Erythroblast (primary cell): ENCODE measurements around the gene UBLCP1.
"Not testable (repeated sequence)": the region's sequence is repeated elsewhere in the genome, so short reads cannot be mapped to it uniquely, and the experiment has no call there.

ENCODE experiments used
- DNase-seq, 2 experiments: peaks; one replicate each; lab custom pipeline; 2025; lab: John Stamatoyannopoulos, UW
- GATA1 ChIP-seq: IDR thresholded peaks from 2 replicates; pipeline ENCODE4 v1.6.1; 2011; ENCODE audit warnings: low read depth, mild to moderate bottlenecking, control low read depth, low read length, moderate library complexity
- POLR2A ChIP-seq: IDR thresholded peaks from 2 replicates; pipeline ENCODE4 v1.6.1; 2011; ENCODE audit warnings: mild to moderate bottlenecking, low read length

The UBLCP1 gene

DNA sequence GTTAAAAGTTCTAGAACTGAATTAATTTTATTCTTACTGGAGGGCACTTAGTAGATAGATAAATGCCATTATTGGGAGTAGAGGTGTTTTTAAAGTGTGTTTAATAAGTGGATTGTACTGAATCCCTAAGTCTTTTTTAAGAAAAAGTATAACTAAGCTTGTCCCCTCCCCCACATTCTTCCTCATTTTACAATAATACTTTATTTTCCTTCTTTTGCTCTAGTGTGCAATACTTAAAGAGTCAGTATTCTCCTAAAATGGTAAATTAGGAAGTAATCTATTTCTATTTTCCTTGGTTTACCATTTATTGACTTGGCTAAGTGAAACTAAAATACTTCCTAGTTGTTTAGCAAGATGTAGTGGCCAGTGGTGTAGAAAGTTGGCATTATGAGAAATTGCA lies 11.6 kb downstream of the UBLCP1 start:
- TF ChIP-seq POLR2A (no peak), GATA1 (no peak)
- no peak for DNase-seq

DNA sequence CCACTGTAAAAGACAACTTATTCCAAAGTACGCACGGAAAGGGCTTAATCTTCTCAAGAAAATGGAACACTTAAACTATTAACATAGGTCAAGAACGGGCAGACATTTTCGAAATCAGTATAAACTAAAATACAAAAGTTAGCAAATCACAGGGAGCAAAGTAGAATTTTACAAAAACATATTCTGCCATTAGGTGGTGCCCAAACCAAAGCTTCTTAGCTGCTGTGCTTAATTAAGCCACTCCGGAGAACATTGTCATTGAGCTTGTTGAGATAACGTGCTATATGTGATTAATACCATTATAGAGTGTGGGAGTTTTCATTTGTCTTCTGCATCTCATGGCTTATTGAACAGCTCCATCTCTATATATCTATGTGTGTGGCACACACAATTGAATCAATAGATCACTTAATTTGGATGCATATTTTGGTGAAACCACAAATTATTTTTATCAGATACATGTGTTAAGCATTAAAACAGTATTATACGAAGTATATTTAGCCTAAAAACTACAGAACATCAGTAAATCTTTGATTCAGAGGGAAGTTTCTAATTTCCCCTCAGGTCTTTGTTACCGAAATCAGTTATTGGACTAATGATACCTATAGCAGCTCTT lies 23.4 kb downstream of the UBLCP1 start:
- TF ChIP-seq GATA1 (no peak), POLR2A (no peak)
- peak; percentile 48 to 58 for DNase-seq

DNA sequence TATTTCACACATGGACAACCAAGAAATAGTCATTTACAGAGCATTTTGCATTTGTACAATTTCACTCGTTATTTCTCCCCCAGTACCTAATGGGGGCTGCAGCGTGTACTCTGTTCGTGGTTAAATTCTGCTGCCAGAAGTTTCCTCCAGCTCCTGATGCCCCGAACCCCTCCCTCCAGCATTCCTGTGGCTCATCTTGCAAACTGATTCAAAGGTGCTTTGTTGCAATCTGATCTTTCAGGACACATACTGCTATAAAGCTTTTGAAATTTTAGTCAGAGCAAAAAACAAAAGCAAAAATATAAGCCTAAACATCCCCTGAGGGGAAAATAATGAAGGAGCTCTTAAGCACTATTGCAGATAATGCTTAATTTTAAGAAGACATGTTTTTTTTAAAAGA lies 27.7 kb downstream of the UBLCP1 start:
- no peak for TF ChIP-seq GATA1
- no peak for TF ChIP-seq POLR2A
- no peak for DNase-seq

DNA sequence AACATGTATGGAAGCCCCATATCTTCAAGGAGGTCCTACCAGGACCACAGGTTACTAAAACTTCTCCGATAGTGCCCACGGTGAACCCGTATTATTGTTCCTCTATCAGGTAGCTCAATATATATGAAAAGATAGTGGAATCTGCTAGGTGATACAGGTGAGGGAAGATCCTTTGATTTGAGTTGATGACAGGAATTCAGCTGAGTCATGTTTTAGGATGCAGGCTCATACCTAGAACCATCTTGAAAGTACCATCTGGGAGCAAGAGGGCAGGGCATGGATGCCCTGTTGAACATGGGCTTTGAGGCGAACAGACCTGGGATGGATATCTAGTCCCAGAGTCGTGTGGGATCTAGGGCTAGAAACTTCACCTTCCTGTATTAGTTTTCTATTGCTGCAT lies 31.8 kb downstream of the UBLCP1 start:
- no peak for TF ChIP-seq POLR2A
- no peak for TF ChIP-seq GATA1
- DNase-seq = no peak

DNA sequence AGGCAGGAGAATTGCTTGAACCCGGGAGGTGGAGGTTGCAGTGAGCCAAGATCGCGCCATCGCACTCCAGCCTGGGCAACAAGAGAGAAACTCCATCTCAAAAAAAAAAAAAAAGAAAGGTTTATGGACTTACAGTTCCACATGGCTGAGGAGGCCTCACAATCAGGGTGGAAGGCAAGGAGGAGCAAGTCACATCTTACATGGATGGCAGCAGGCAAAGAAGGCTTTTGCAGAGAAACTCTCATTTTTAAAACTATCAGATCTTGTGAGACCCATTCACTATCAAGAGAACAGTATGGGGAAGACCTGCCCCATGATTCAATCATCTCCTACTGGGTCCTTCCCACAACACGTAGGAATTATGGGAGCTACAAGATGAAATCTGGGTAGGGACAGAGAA lies 34.2 kb downstream of the UBLCP1 start:
- DNase-seq = not testable (repeated sequence)

DNA sequence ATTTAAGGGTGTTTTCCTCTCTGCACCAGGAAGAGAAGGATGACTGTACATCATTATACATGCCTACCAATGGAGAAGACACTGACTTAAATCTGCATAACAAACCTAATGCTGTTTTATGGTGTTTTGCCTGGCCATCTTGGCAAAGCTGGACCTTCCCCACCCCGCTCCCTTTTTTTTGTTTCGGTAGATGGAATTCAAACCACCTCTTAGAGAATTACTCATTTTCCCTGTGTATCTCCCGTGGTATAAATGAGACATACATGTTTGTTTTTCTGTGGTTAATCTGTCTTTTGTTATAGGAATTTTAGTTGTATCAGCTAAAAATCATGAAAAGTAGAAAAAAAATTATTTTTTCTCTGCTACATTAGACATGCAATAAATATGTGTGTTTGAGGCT lies 38.4 kb downstream of the UBLCP1 start:
- no peak for DNase-seq
- TF ChIP-seq POLR2A (no peak), GATA1 (no peak)

DNA sequence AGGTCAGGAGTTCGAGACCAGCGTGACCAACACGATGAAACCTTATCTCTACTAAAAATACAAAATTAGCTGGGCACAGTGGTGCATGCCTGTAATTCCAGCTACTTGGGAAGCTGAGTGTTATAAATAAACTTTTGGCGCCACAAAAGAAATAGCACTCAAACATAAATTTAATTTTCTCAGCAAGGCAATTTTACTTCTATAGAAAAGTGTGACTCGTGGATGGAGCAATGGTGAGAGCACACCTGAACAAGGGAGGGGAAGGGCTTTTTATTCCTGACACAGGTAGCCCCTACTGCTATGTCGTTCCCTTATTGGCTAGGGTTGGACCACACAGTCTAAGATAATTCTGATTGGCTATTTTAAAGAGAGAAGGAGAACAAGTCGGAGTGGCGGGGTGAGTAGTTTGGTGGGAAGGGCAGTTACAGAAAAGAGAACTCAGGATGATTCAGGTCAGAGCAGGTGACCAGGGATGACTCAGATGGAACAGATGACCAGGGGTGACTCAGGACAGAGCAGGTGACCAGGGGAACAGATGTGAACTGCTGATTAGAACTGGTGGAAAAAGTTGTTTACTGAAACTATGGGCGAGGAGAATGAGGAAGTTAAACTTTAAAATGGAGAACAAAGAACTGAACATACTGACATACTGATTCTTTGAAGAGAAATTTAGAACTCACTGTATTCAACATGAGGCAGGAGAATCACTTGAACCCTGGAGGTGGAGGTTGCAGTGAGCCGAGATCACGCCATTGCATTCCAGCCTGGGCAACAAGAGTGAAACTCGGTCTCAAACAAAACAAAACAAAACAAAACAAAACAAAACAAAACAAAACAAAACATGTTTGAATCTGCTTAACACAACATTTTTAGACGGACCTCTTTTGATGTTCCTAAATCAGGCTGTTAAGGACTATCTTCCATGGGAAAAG lies 39.1 kb downstream of the UBLCP1 start:
- DNase-seq = peak; percentile 3 to 7

DNA sequence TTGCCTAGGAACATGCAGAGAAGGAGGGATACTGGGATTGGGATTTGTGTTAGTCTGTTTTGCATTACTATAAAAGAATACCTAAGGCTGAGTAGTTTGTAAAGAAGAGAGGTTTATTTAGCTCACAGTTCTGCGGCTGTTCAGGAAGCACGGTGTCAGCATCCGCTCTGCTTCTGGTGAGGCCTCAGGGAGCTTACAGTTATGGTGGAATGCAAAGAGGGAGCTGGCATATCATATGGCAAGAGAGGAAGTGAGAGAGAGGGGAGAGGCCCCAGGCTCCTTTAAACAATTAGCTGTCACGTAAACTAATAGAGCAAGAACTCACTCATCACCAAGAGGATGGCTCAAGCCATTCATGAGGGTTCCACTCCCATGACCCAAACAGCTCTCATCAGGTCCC lies 40.2 kb downstream of the UBLCP1 start:
- no peak for DNase-seq
- TF ChIP-seq POLR2A (no peak), GATA1 (no peak)

DNA sequence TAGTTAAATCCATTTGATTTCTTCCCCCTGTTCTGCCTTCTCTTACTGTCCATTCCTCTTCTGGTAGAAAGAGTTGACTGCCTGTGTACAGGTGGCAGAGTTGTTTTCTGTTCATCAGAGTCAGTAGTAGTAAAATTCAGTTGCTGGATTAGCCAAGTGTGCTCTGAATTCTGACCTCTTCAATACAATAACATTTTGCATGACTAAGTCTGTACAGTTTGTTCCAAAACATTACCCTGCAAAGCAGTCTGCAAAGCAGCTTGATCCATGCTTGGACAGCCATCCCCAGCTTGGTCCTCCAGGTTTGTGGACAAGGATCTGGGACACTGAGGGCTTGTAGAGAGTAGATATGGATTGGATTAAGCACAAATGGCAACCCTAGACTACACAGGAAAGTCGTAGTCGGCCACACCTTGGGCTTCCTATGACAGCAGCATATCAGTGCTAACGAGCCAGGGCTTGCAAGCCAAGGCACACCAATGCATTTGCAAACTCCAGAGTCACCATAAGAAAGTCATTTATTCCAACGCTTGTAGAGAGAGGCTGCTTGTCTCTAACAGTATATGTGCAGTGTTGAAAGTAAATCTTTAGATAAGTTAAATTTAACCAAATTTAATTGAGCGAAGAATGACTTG lies 42.0 kb downstream of the UBLCP1 start:
- TF ChIP-seq POLR2A = no peak
- no peak for TF ChIP-seq GATA1
- DNase-seq = no peak

DNA sequence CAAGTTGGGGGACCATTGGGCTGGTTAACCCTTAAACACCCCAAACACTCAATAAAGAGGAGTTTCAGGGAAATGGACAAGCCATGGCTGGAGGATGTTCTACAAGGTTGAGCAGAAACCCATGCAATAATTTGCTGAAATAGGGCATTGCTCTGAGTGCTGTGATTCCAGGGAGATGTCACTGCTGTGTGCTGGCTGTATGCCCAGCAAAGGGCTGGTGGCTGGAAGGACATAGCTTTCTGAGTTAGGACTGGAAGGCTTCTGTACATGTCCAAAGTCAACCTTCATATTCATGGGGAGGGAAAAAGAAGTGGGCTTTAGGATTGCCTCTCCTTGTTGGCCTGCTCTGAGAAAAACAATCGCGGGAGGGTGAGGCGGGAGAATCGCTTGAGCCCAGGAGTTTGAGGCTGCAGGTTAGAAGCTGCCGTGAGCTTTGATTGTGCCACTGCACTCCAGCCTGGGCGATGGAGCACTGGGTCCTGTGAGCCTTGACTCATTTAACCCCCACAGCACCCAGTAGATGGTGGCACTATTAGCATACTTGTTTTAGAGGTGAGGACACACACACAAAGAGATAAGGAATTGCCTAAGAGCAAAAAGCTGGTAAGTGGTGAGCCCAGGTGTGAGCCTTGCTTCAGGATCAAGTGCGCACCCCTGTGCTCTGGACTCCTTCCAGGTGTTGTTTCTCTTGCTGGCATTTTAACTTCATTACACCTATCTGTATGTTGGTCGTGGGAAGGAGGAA lies 46.8 kb downstream of the UBLCP1 start:
- no peak for DNase-seq
- TF ChIP-seq GATA1 (no peak), POLR2A (no peak)

DNA sequence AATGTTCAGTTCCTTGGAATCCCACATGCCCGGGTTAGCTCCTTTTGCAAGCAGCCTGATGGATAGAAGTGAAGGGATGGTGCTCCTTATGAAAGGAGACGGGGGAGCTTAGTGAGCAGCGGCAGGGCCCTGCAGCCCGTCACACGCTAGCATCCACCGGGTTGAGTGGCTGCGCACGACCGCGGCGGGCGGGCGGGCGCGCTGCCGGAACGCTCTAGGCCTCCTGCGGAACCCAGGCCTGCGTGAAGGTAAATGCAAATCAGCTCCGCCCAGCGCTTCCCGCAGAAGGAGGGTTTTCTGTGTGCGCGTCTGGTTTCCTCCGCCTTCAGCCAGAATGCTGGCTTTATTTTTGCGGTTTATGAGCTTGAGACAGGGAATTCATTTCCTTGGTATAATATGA lies 47.4 kb downstream of the UBLCP1 start:
- no peak for TF ChIP-seq POLR2A
- no peak for TF ChIP-seq GATA1
- DNase-seq = no peak

DNA sequence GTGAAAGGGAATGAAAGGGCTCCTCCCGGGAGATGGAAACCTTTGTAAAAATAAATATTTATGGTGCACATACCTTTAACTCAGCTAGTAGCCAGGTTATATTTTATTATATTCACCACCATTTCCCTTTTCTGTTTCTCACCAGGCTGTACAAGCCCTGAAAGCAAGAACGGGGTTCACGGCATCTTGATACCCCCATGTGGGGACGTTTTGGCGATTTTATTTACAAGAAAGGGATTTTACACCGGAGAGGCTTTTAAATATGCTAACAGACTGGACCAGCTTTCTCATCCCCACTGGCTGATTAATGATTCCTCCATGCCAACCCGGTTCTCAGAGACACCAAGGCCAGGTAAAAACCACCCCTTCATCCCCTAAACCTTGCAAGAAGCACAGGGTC lies 48.0 kb downstream of the UBLCP1 start:
- TF ChIP-seq GATA1 = no peak
- no peak for TF ChIP-seq POLR2A
- no peak for DNase-seq

DNA sequence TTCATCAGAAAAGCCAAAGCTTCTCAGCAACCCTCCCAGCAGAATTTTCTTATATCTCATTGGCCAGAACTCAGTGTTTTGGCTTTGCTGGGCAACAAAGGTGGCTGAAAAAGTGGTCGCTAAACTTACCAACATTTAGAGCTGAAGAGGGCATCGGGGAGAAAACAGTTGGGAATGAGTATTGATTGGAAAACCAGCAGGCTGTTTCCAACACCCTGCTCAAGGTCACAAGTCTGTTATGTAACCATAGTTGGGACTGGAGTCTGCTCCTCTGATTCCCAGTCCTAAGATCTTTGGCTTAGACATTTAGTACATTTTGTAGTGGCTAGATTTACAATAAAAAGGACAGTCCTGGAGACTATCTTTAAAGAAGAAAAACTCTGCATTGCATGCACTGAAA lies 50.1 kb downstream of the UBLCP1 start:
- DNase-seq = no peak

More for the DNA sequence above, 50.1 kb downstream of the UBLCP1 start:
- TF ChIP-seq GATA1 (no peak), POLR2A (no peak)
